ENCODE data around the gene TENM4. TPM values are rescaled to one million over a fixed set of nuclear protein-coding genes. Genes with fewer than 3 reads are reported as not detected.

The TENM4 gene
- polyA plus RNA-seq, 3 donors = 0.31 to 1.7 TPM; not detected in 1

- Histone ChIP-seq H3K36me3 (replicated peaks in 1 of 2; ENCODE audit: control insufficient read depth in 1 of 2, insufficient read depth in 2 of 2, low read length in 2 of 2) (no peaks in the 10 kb centered on the region), H3K9me3 (replicated peaks in 1 of 2; ENCODE audit: control insufficient read depth in 1 of 2, insufficient read depth in 1 of 2, low read length in 2 of 2) (no peaks in the 10 kb centered on the region), H3K4me3 (replicated peaks in 1 of 3; ENCODE audit: low read depth in 2 of 3, low read length in 3 of 3) (no peak overlapping the region), H2AFZ (ENCODE audit: insufficient read depth, low read depth, low read length, poor library complexity, severe bottlenecking) (no peak overlapping the region), H3K79me2 (ENCODE audit: insufficient read depth, low read length) (no peaks in the 10 kb centered on the region), H3K9ac (ENCODE audit: insufficient read depth, low read length, poor library complexity, severe bottlenecking) (no peak overlapping the region), H3K27ac (ENCODE audit: low read depth in 1 of 2, low read length in 2 of 2) (no peak overlapping the region), H3K4me2 (replicated peaks; ENCODE audit: extremely low read depth, low read length, poor library complexity, severe bottlenecking) (no peak overlapping the region), H3K27me3 (ENCODE audit: control insufficient read depth in 2 of 2, insufficient read depth in 2 of 2, low read length in 2 of 2) (peaks cover 3 to 4% of the 10 kb centered on the region in 2 donors), H3K4me1 (ENCODE audit: control insufficient read depth in 1 of 2, insufficient read depth in 2 of 2, low read length in 2 of 2) (peaks cover 14 to 20% of the 10 kb centered on the region in 2 donors), H4K20me1 (ENCODE audit: insufficient read depth, low read length) (no peaks in the 10 kb centered on the region)
- H3K4me3 Mint-ChIP-seq = no peak overlapping the region
- H3K27ac Mint-ChIP-seq = peak overlapping the region in 2 of 7 donors; percentile 27 to 80
- peaks cover 0 to 3% (median 0%) of the 10 kb centered on the region in 7 donors for H3K9me3 Mint-ChIP-seq
- intact Hi-C loops (cut with micrococcal nuclease) = no loop called here
- WGBS (ENCODE audit: insufficient coverage) = 100% methylated on average over 3 of the region's 3 CpGs
- TF ChIP-seq, protein P1, sequence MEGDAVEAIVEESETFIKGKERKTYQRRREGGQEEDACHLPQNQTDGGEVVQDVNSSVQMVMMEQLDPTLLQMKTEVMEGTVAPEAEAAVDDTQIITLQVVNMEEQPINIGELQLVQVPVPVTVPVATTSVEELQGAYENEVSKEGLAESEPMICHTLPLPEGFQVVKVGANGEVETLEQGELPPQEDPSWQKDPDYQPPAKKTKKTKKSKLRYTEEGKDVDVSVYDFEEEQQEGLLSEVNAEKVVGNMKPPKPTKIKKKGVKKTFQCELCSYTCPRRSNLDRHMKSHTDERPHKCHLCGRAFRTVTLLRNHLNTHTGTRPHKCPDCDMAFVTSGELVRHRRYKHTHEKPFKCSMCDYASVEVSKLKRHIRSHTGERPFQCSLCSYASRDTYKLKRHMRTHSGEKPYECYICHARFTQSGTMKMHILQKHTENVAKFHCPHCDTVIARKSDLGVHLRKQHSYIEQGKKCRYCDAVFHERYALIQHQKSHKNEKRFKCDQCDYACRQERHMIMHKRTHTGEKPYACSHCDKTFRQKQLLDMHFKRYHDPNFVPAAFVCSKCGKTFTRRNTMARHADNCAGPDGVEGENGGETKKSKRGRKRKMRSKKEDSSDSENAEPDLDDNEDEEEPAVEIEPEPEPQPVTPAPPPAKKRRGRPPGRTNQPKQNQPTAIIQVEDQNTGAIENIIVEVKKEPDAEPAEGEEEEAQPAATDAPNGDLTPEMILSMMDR (IDR thresholded peaks at IDR 0.05) = no peak
- peaks cover 3% of the 10 kb centered on the region for H3K4me1 Mint-ChIP-seq
- peaks cover 2 to 18% (median 15%) of the 10 kb centered on the region in 3 donors for H3K27me3 Mint-ChIP-seq (ENCODE audit: low read depth in 3 of 3)
- DNase-seq = no peak
- peaks cover 0 to 2% of the 10 kb centered on the region in 2 donors for H3K36me3 Mint-ChIP-seq
These were observed 600.6 kb downstream of the TENM4 start for GRCh38 chr11:78840200-78840599.

GRCh38 chr11:78838417-78838816, 602.4 kb downstream of the TENM4 start:
- Histone ChIP-seq H4K20me1 (ENCODE audit: insufficient read depth, low read length) (no peaks in the 10 kb centered on the region), H3K4me3 (replicated peaks in 1 of 3; ENCODE audit: low read depth in 2 of 3, low read length in 3 of 3) (no peak overlapping the region), H3K4me1 (ENCODE audit: control insufficient read depth in 1 of 2, insufficient read depth in 2 of 2, low read length in 2 of 2) (peaks cover 18 to 25% of the 10 kb centered on the region in 2 donors), H3K27ac (ENCODE audit: low read depth in 1 of 2, low read length in 2 of 2) (no peak overlapping the region), H3K9ac (ENCODE audit: insufficient read depth, low read length, poor library complexity, severe bottlenecking) (no peak overlapping the region), H3K4me2 (replicated peaks; ENCODE audit: extremely low read depth, low read length, poor library complexity, severe bottlenecking) (no peak overlapping the region), H3K36me3 (replicated peaks in 1 of 2; ENCODE audit: control insufficient read depth in 1 of 2, insufficient read depth in 2 of 2, low read length in 2 of 2) (no peaks in the 10 kb centered on the region), H3K9me3 (replicated peaks in 1 of 2; ENCODE audit: control insufficient read depth in 1 of 2, insufficient read depth in 1 of 2, low read length in 2 of 2) (no peaks in the 10 kb centered on the region), H3K79me2 (ENCODE audit: insufficient read depth, low read length) (no peaks in the 10 kb centered on the region), H3K27me3 (ENCODE audit: control insufficient read depth in 2 of 2, insufficient read depth in 2 of 2, low read length in 2 of 2) (peaks cover 0 to 6% of the 10 kb centered on the region in 2 donors), H2AFZ (ENCODE audit: insufficient read depth, low read depth, low read length, poor library complexity, severe bottlenecking) (no peak overlapping the region)
- Mint-ChIP-seq H3K4me1 (peaks cover 6% of the 10 kb centered on the region), H3K27me3 (ENCODE audit: low read depth in 3 of 3) (peaks cover 1 to 17% (median 11%) of the 10 kb centered on the region in 3 donors), H3K36me3 (no peaks in the 10 kb centered on the region), H3K9me3 (peaks cover 0 to 3% (median 0%) of the 10 kb centered on the region in 7 donors), H3K27ac (no peak overlapping the region), H3K4me3 (peak overlapping the region in 1 of 2 donors; percentile 35)
- intact Hi-C loops (cut with micrococcal nuclease) = no loop called here
- no peak for DNase-seq
- TF ChIP-seq, protein P1 (IDR thresholded peaks at IDR 0.05) = no peak
- no CpG with 5 or more reads among the region's 2 CpGs for WGBS (ENCODE audit: insufficient coverage)

Data from CD14-positive monocyte (primary cell).